DMS 273 (cell line): ENCODE data around the gene BTG2.
A peak's percentile ranks its signal among the peaks of the same experiment; 100 is the strongest.

ENCODE experiments used
- DNase-seq: peaks from one replicate; lab custom pipeline; 2025; ENCODE audit not compliant: unreplicated experiment; lab: John Stamatoyannopoulos, UW

The BTG2 gene

GRCh38 chr1:203338335-203339036, 33.2 kb downstream of the BTG2 start:
- peak; percentile 85 for DNase-seq

GRCh38 chr1:203340112-203340790, 34.9 kb downstream of the BTG2 start:
- DNase-seq = peak; percentile 96

GRCh38 chr1:203342192-203342940, 37.0 kb downstream of the BTG2 start:
- DNase-seq = peak; percentile 86

- no peak for DNase-seq
These were observed 38.8 kb downstream of the BTG2 start for GRCh38 chr1:203343956-203344754.

GRCh38 chr1:203346060-203346768, 40.9 kb downstream of the BTG2 start:
- no peak for DNase-seq

- DNase-seq = no peak
These were observed 41.4 kb downstream of the BTG2 start for GRCh38 chr1:203346769-203347102.

- DNase-seq = no peak
These were observed 43.8 kb downstream of the BTG2 start for GRCh38 chr1:203349166-203349565.

GRCh38 chr1:203349773-203350524, 44.6 kb downstream of the BTG2 start:
- DNase-seq = no peak

GRCh38 chr1:203351037-203351625, 45.8 kb downstream of the BTG2 start, which contains the start of gene FMOD:
FMOD (minus strand) TSS chr1:203351122; CDS start chr1:203348270, 2,852 bp downstream.
- no peak for DNase-seq

- no peak for DNase-seq
These were observed 48.2 kb downstream of the BTG2 start for GRCh38 chr1:203353486-203353885.

- no peak for DNase-seq
These were observed 48.9 kb downstream of the BTG2 start for GRCh38 chr1:203354246-203354645.

- peak; percentile 33 for DNase-seq
These were observed 53.8 kb downstream of the BTG2 start for GRCh38 chr1:203359010-203359571.
